GM18868 (cell line): ENCODE measurements around the gene TMPRSS9.
"Not testable (repeated sequence)": the region's sequence is repeated elsewhere in the genome, so short reads cannot be mapped to it uniquely, and the experiment has no call there.

Experiments
- ATAC-seq: cut with Tn5 transposase; IDR thresholded peaks from one replicate; pipeline ENCODE4 v1.9.1; 2021; ENCODE audit warnings: mild to moderate bottlenecking, moderate library complexity; ENCODE audit not compliant: unreplicated experiment

The TMPRSS9 gene

GRCh38 chr19:2416321-2417097 lies 56.4 kb downstream of the TMPRSS9 start:
- ATAC-seq: no peak

GRCh38 chr19:2417436-2417835 lies 57.4 kb downstream of the TMPRSS9 start:
- not testable (repeated sequence) for ATAC-seq

GRCh38 chr19:2417881-2418406 lies 57.9 kb downstream of the TMPRSS9 start:
- no peak for ATAC-seq

GRCh38 chr19:2419754-2420153 lies 59.7 kb downstream of the TMPRSS9 start:
- ATAC-seq: no peak

- ATAC-seq: no peak
Observed at GRCh38 chr19:2420490-2420889, 60.4 kb downstream of the TMPRSS9 start.

- ATAC-seq: no peak
Observed at GRCh38 chr19:2421581-2422306, 61.7 kb downstream of the TMPRSS9 start.

GRCh38 chr19:2423071-2423914 lies 63.2 kb downstream of the TMPRSS9 start:
- no peak for ATAC-seq

- ATAC-seq: no peak
Observed at GRCh38 chr19:2423915-2424685, 64.0 kb downstream of the TMPRSS9 start.

- ATAC-seq: no peak
Observed at GRCh38 chr19:2424686-2425621, 64.9 kb downstream of the TMPRSS9 start.

GRCh38 chr19:2425622-2426581 lies 65.8 kb downstream of the TMPRSS9 start:
- ATAC-seq: no peak

GRCh38 chr19:2426611-2427428 lies 66.8 kb downstream of the TMPRSS9 start:
- ATAC-seq: peak; percentile 16

GRCh38 chr19:2427429-2428320 lies 67.6 kb downstream of the TMPRSS9 start, which contains the start of gene TIMM13:
Gene TIMM13 (minus strand): TSS chr19:2427586. CDS start chr19:2427533, 53 bp downstream.
- peak; percentile 79 for ATAC-seq

GRCh38 chr19:2428321-2428690 lies 68.2 kb downstream of the TMPRSS9 start:
- no peak for ATAC-seq

- ATAC-seq: no peak
Observed at GRCh38 chr19:2428756-2429711, 69.0 kb downstream of the TMPRSS9 start.

- ATAC-seq: no peak
Observed at GRCh38 chr19:2429917-2430535, 70.0 kb downstream of the TMPRSS9 start.
